ENCODE data around the gene PTH2.
"Not testable (repeated sequence)": the region's sequence is repeated elsewhere in the genome, so short reads cannot be mapped to it uniquely, and the experiment has no call there.

The PTH2 gene, protein sequence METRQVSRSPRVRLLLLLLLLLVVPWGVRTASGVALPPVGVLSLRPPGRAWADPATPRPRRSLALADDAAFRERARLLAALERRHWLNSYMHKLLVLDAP

DNA sequence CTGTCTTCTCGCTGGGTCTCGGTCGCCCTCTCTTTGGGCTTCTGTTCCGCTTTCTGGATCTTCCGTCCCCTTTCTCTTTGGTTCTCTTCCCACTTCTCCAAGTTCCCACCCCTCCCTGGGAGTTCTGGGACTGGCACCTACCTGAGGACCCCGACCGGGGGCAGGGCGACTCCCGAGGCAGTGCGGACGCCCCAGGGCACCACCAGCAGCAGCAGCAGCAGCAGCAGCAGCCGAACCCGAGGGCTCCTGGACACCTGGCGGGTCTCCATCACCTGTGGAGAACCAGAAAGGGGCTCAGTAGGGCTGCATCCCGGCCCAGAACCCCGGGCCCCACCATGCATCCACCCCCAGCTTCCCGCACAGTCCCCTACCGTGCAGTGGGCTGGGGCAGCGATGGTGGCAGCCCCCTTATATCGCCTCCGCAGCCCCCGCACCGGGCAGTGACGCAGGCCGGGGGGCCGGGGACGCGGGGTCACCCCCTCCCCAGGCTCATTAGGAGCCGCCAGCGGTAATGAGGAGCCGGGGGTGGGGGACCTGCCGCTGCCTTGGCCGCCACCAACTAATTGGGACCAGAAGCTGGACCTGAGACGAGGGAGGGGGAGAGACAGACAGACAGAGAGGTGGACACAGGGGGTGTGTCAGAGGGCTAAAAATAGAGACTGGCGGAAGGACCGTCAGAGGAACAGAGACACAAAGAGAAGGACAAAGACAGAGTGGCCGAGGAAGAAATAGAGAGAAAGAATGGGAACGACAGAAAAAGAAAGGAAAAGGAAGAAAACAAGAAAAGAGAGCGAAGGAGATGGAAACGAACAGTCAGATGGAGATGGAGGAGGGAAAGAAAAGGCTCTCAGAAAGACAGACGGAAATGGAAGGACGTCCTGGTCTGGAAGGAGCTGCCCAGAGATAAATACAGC lies at the start of gene PTH2:
Gene PTH2 (minus strand): TSS at position 371 of the 914 bp plus-strand sequence. CDS start 102 bp downstream, at position 269.
- DNase-seq (ENCODE audit: low read depth in 2 of 2) = no peak

GRCh38 chr19:49472936-49473335 lies 49.7 kb upstream of the PTH2 start:
- DNase-seq (ENCODE audit: low read depth in 2 of 2) = no peak

GRCh38 chr19:49470615-49470978 lies 47.4 kb upstream of the PTH2 start:
- no peak for DNase-seq (ENCODE audit: low read depth in 2 of 2)

DNA sequence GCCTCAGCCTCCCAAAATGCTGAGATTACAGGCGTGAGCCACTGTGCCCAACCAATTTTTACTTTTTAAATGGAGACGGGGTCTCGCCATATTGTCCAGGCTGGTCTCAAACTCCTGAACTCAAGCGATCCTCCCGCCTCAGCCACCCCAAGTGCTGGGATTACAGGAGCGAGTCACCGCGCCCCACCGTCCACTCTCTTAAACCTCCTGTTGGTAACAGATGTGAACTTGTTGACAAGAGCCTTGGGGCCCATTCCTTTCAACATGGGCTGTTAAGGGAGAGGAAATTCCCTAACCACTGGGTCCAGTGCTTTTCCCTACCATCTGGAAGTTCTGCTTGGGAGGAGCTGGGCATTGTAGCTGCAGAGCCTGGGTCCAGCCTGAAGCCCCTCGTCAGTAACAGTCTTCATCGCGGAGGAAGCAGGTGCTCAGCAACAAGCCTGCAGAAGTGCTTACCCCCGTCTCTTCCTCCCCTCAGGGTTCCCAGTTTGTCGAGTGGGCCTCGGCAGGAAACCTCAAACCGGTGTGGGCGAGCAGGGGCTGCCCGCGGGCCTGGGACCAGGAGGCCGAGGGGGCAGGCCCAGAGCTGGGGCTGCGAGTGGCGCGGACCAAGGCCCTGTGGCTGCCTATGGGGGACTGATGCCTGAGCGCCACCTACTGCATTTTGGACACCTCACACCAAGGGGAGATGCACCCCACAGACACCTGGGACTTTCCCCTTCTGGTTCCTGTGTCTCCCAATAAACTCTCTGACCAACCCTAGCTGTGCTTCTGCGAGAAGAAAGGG lies 46.8 kb upstream of the PTH2 start:
- DNase-seq (ENCODE audit: low read depth in 2 of 2) = peak; percentile 54 to 74

GRCh38 chr19:49468746-49469447 lies 45.7 kb upstream of the PTH2 start:
- peak; percentile 68 to 76 for DNase-seq (ENCODE audit: low read depth in 2 of 2)

DNA sequence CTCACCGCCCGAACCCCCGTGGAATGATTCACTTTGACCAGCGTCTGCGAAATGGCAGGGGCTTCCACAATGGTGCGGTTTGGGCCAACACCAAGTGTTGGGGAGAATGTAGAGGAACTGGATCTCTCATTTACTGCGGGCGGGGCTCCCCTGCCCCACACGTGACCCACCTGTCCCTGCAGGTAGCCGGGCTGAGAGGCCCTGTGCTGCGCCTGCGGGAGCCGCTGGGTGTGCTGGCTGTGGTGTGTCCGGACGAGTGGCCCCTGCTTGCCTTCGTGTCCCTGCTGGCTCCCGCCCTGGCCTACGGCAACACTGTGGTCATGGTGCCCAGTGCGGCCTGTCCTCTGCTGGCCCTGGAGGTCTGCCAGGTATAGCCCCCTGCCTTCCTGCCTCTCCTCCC lies 45.0 kb upstream of the PTH2 start:
- DNase-seq (ENCODE audit: low read depth in 2 of 2) = no peak

DNA sequence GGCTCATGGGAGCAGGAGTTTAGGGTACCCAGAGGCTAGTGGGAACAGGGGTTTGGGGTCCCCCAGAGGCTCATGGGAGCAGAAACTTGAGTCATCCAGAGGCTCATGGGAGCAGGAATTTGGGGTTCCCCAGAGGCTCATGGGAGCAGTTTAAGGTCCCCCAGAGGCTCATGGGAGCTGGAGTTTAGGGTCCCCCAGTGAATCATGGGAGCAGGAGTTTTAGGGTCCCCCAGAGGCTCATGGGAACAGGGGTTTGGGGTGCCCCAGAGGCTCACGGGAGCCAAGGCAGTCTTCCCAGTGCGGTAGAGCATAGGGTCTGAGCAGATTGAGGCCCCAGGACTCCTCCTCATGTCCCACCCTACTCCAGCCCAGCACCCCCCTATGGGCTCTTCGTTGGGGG lies 42.1 kb upstream of the PTH2 start:
- DNase-seq (ENCODE audit: low read depth in 2 of 2) = no peak

GRCh38 chr19:49463960-49464740 lies 40.9 kb upstream of the PTH2 start:
- no peak for DNase-seq (ENCODE audit: low read depth in 2 of 2)

DNA sequence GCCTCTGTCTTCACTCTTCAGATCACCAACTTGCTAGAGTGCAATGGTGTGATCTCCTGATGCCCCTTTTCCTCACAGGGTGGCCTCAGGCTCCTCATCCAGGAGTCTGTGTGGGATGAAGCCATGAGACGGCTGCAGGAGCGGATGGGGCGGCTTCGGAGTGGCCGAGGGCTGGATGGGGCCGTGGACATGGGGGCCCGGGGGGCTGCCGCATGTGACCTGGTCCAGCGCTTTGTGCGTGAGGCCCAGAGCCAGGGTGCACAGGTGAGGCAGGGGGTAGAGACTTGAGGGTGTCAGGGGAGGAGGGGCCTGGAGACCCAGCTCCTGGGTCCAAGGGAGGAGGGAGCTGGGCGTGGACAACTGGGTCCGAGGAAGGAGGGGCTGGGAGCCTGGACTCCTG lies 39.3 kb upstream of the PTH2 start:
- DNase-seq (ENCODE audit: low read depth in 2 of 2) = no peak

DNA sequence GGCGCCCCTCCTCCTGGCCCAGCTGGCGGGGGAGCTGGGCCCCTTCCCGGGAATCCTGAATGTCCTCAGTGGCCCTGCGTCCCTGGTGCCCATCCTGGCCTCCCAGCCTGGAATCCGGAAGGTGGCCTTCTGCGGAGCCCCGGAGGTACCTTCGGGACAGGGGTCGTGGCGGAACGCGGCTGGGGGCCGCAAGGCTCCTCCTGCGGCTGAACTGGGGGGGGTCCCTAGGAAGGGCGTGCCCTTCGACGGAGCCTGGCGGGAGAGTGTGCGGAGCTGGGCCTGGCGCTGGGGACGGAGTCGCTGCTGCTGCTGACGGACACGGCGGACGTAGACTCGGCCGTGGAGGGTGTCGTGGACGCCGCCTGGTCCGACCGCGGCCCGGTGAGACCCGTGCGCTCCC lies 38.4 kb upstream of the PTH2 start:
- DNase-seq (ENCODE audit: low read depth in 2 of 2) = no peak

DNA sequence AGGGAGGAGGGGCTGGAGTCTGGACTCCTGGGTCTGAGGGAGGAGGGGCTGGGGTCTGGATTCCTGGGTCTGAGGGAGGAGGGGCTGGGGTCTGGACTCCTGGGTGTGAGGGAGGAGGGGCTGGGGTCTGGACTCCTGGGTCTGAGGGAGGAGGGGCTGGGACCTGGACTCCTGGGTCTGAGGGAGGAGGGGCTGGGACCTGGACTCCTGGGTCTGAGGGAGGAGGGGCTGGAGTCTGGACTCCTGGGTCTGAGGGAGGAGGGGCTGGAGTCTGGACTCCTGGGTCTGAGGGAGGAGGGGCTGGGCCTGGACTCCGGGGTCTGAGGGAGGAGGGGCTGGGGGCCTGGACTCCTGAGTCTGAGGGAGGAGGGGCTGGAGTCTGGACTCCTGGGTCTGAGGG lies 37.9 kb upstream of the PTH2 start:
- not testable (repeated sequence) for DNase-seq (ENCODE audit: low read depth in 2 of 2)

DNA sequence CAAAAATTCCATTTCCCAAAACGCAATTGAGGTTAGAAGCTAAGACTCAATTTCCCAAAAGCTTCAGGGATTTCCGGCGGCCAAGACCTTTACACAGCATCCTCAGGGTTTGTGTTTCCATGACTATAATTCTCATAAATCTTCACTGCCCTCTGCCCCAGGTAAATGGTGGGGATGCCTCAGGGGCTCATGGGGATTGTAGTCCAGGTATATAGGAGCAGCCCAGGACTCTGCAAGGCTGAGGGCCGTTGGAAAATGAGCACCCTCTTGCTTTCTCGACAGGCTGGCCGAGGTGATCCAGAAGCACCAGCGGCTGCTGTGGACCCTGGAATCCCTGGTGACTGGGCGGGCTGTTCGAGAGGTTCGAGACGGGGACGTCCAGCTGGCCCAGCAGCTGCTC lies 36.1 kb upstream of the PTH2 start:
- DNase-seq (ENCODE audit: low read depth in 2 of 2) = no peak

DNA sequence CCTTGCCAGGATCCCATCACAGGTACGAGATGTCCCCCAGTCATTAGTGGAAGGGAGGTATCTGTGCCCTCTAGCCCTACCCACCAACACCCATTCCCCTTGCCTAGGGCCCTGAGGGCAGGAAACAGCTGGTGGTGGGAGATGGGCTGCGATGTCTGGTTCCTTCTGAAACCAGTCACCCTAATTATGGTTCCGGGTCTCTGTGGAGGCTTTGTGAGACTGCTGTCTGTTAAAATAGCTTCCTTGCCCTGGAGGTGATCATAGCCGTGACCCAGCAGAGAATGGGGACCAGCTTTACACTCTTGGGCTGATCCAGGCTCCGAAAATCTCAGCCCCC lies 35.3 kb upstream of the PTH2 start:
- DNase-seq (ENCODE audit: low read depth in 2 of 2) = no peak

DNA sequence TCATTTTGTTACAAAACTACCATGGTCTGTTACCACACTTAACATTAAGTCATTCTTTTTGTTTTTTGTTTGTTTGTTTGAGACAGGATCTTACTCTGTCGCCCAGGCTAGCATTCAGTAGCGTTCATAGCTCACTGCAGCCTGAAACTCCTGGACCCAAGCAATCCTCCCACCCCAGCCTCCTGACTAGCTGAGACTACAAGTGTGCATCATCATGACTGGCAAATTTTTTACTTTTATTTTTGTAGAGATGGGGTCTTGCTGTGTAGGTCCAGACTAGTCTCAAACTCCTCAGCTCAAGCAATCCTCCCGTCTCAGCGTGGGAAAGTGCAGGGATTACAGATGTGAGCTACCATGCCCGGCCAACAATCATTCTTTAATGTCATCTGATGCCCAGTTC lies 33.1 kb upstream of the PTH2 start:
- no peak for DNase-seq (ENCODE audit: low read depth in 2 of 2)

DNA sequence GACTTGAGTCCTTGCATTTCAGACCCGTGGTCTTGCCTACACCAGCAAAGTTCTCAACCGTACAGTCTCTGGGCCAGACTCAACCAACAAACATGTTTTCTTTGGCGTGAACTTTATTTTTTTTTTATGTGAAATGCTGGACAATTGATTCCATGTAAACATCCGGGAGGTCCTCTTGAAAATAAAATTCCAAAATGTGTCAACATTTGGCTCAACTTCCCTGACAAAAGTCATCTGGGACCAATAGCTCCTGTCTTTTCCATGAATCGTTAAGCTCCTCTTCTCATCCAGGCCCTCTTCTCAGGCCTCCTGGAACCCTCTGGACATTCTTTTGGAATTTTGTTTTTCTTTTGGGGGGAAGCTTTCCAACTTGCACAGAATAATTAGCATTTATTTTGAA lies 32.5 kb upstream of the PTH2 start:
- DNase-seq (ENCODE audit: low read depth in 2 of 2) = no peak

GRCh38 chr19:49453757-49454240 lies 30.6 kb upstream of the PTH2 start:
- no peak for DNase-seq (ENCODE audit: low read depth in 2 of 2)

DNA sequence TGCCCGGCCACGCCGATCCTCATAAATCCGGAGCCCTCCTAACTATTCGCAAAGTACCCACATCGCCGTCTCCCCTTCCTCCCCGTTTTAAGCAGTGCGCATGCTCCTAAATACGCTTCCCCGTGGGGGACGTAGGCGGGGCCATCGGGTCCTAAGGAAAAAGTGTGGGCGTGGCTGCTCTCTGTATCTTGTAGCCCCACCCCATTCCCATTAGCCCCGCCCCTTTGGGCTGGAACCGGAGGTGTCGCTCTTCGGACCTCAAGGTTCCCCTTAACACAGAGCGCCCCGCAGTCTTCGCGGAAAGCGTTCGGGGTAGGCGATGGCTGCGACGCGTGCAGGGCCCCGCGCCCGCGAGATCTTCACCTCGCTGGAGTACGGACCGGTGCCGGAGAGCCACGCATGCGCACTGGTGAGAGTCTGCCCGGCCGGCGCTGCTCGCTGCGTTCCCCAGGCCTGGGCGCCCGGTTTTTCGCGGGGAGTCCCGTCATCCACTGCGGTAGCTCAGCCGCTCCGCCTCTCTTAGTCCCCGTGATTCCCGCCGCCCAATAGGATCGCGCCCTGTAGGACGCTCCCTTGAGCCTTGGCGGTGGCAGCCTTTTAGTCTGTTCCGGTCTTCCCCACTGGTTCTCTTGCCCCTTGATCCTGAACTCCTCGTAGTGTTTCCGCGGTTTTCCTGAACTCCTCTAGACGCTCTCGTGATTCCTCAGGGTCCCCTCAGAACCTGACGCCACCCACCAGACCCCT lies 29.9 kb upstream of the PTH2 start, which contains the start of gene ALDH16A1:
Gene ALDH16A1 (plus strand): TSS at position 213 of the 744 bp plus-strand sequence. CDS start 107 bp downstream, at position 320.
- DNase-seq (ENCODE audit: low read depth in 2 of 2) = peak; percentile 97

GRCh38 chr19:49451430-49452181 lies 28.4 kb upstream of the PTH2 start, which contains the start of gene PIH1D1:
PIH1D1 (minus strand) TSS chr19:49451814; CDS start chr19:49451574, 240 bp downstream.
- peak; percentile 94 to 95 for DNase-seq (ENCODE audit: low read depth in 2 of 2)

DNA sequence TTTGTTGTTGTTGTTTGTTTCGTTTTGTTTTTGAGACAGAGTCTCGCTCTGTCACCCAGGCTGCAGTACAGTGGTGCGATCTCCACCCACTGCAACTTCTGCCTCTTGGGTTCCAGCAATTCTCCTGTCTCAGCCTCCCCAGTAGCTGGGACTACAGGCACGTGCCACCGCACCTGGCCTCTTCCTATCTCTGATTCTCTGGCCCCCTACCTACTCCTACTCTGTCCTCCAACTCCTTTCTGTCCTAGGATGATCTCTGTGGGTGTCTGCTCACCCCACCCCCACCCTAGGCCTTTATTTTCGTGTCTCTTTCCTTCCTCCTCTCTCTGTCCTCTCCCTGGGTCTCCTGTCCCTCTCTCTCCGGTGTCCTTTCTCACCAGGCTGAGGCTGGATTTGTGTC lies 27.2 kb upstream of the PTH2 start:
- DNase-seq (ENCODE audit: low read depth in 2 of 2) = no peak

- DNase-seq (ENCODE audit: low read depth in 2 of 2) = no peak
Measured at GRCh38 chr19:49448432-49448786, 25.2 kb upstream of the PTH2 start.

All from stimulated activated CD4-positive, alpha-beta T cell treated with anti-CD3 and anti-CD28 coated beads, Interleukin-15, amount 100 ng/mL, for 48 hours (primary cell).